IMR-90 (cell line): ENCODE results near the gene TRIM74. TPM values are rescaled to one million over a fixed set of nuclear protein-coding genes. Genes with fewer than 3 reads are reported as not detected.
"Not testable (repeated sequence)": the region's sequence is repeated elsewhere in the genome, so short reads cannot be mapped to it uniquely, and the experiment has no call there.

ENCODE experiments used
- ATAC-seq: fragments of 200-7000 bp; cut with Tn5 transposase; 2 replicates; pipeline ENCODE4 v1.9.1; 2020; ENCODE audit warnings: low read depth, mild to moderate bottlenecking, moderate library complexity
- BruUV-seq: library from RNA; stranded (reverse); fragments of 400-500 nt; replicated peaks from 2 replicates; lab custom pipeline; 2021; lab: Mats Ljungman, UMichigan
- CTCF ChIA-PET: fragments of 300-600 bp; formaldehyde crosslinking; extraction: SDS; loops from one replicate; lab custom pipeline; 2021; ENCODE audit warnings: antibody characterized with exemption; lab: Yijun Ruan, JAX
- POLR2A ChIA-PET: fragments of 300-600 bp; sonication (Branson Sonifier 250); formaldehyde crosslinking; loops from one replicate; lab custom pipeline; 2022; ENCODE audit warnings: antibody characterized with exemption; ENCODE audit not compliant: unreplicated experiment; lab: Charles Lee
- DNase-seq: peaks from one replicate; pipeline ENCODE4 v3.0.0; 2013
- H2AFZ ChIP-seq: replicated peaks from 2 replicates; pipeline ENCODE3; 2013; ENCODE audit warnings: low read length, mild to moderate bottlenecking; ENCODE audit not compliant: poor library complexity
- H2AK5ac ChIP-seq: 2 replicates; pipeline ENCODE4 v1.6.1; 2013; ENCODE audit warnings: low read depth, low read length, inconsistent platforms
- H2AK9ac ChIP-seq: replicated peaks from 2 replicates; pipeline ENCODE3; 2013; ENCODE audit warnings: mild to moderate bottlenecking, low read depth, low read length, moderate library complexity; ENCODE audit not compliant: poor library complexity
- H2BK120ac ChIP-seq: 2 replicates; pipeline ENCODE4 v1.6.1; 2013; ENCODE audit warnings: low read depth, low read length, inconsistent platforms
- H2BK15ac ChIP-seq: 3 replicates; pipeline ENCODE4 v1.6.1; 2013; ENCODE audit warnings: low read depth, low read length, inconsistent platforms
- H2BK20ac ChIP-seq: 2 replicates; pipeline ENCODE4 v1.6.1; 2013; ENCODE audit warnings: low read depth, mild to moderate bottlenecking, inconsistent platforms, low read length, moderate library complexity
- H2BK5ac ChIP-seq: 2 replicates; pipeline ENCODE4 v1.6.1; 2013; ENCODE audit warnings: mild to moderate bottlenecking, low read depth, low read length, inconsistent platforms; ENCODE audit not compliant: poor library complexity, severe bottlenecking
- H3K14ac ChIP-seq: replicated peaks from 2 replicates; pipeline ENCODE4 v1.6.1; 2013; ENCODE audit warnings: low read depth, low read length, inconsistent platforms
- H3K18ac ChIP-seq: 2 replicates; pipeline ENCODE4 v1.6.1; 2013; ENCODE audit warnings: low read depth, low read length, control low read depth
- H3K23ac ChIP-seq: 2 replicates; pipeline ENCODE4 v1.6.1; 2013; ENCODE audit warnings: low read depth, low read length, inconsistent platforms
- H3K27ac ChIP-seq: 2 replicates; pipeline ENCODE4 v1.5.1; 2013; ENCODE audit warnings: mild to moderate bottlenecking, control low read depth, low read length; ENCODE audit not compliant: insufficient read depth
- H3K27me3 ChIP-seq: 2 replicates; pipeline ENCODE4 v1.6.1; 2013; ENCODE audit warnings: low read length; ENCODE audit not compliant: control insufficient read depth, insufficient read depth
- H3K36me3 ChIP-seq: 2 replicates; pipeline ENCODE4 v1.6.1; 2013; ENCODE audit warnings: low read length, mixed read lengths; ENCODE audit not compliant: control insufficient read depth, insufficient read depth
- H3K4ac ChIP-seq: 2 replicates; pipeline ENCODE4 v1.6.1; 2013; ENCODE audit warnings: low read depth, low read length, inconsistent platforms
- H3K4me1 ChIP-seq: 2 replicates; pipeline ENCODE4 v1.6.1; 2013; ENCODE audit warnings: low read length, mixed read lengths; ENCODE audit not compliant: control insufficient read depth, insufficient read depth
- H3K4me2 ChIP-seq: 2 replicates; pipeline ENCODE4 v1.6.1; 2013; ENCODE audit warnings: low read depth, mild to moderate bottlenecking, control low read depth, low read length, moderate library complexity
- H3K4me3 ChIP-seq: 2 replicates; pipeline ENCODE4 v1.5.1; 2013; ENCODE audit warnings: low read depth, mild to moderate bottlenecking, control low read depth, low read length, moderate library complexity; ENCODE audit not compliant: insufficient read depth
- H3K56ac ChIP-seq: 2 replicates; pipeline ENCODE4 v1.6.1; 2013; ENCODE audit warnings: low read length, inconsistent platforms; ENCODE audit not compliant: insufficient read depth; ENCODE audit errors: extremely low read depth
- H3K79me1 ChIP-seq, 2 experiments: 2 replicates each; pipeline ENCODE4 v1.6.1; 2013; ENCODE audit warnings: low read length in 2 of 2, inconsistent platforms in 1 of 2, low read depth in 1 of 2
- H3K9ac ChIP-seq: 2 replicates; pipeline ENCODE4 v1.6.1; 2013; ENCODE audit warnings: low read depth, low read length, control low read depth
- H3K9me1 ChIP-seq: 2 replicates; pipeline ENCODE4 v1.6.1; 2013; ENCODE audit warnings: low read length, inconsistent platforms; ENCODE audit not compliant: insufficient read depth
- H3K9me3 ChIP-seq: 2 replicates; pipeline ENCODE4 v1.6.1; 2013; ENCODE audit warnings: low read length; ENCODE audit not compliant: control insufficient read depth, insufficient read depth
- H4K20me1 ChIP-seq: 2 replicates; pipeline ENCODE4 v1.6.1; 2013; ENCODE audit warnings: low read length, inconsistent platforms; ENCODE audit not compliant: insufficient read depth
- H4K5ac ChIP-seq: 2 replicates; pipeline ENCODE4 v1.6.1; 2013; ENCODE audit warnings: mild to moderate bottlenecking, low read depth, low read length, control low read depth
- H4K8ac ChIP-seq, 2 experiments: 2 replicates each; pipeline ENCODE4 v1.6.1; 2013; ENCODE audit warnings: low read depth in 2 of 2, low read length in 2 of 2, control low read depth in 1 of 2, inconsistent platforms in 1 of 2
- H4K91ac ChIP-seq: 2 replicates; pipeline ENCODE4 v1.6.1; 2013; ENCODE audit warnings: low read depth, low read length, inconsistent platforms; ENCODE audit not compliant: insufficient read depth
- WGBS, 2 experiments: methylation state at CpG; one replicate each; pipeline versions ENCODE4 v1.1.5 to v1.1.7; 2013; ENCODE audit warnings: missing lambda C conversion rate in 2 of 2; ENCODE audit not compliant: insufficient read length in 1 of 2; ENCODE audit errors: extremely low coverage in 2 of 2; 5-methylcytosine and 5-hydroxymethylcytosine counted together
- dilution Hi-C: fragments of 300-500 bp; cut with HindIII; formaldehyde crosslinking; loops from one replicate; pipeline ENCODE4 v1.14.3; 2018; ENCODE audit warnings: low sequenced_read_pairs; ENCODE audit not compliant: unreplicated experiment
- in situ Hi-C: fragments of 300-500 bp; cut with MboI; formaldehyde crosslinking; loops from 3 replicates; pipeline ENCODE4 v1.14.3; 2019; ENCODE audit warnings: low sequenced_read_pairs, inconsistent platforms, mixed read lengths
- intact Hi-C: fragments of 100-400 bp; cut with micrococcal nuclease; formaldehyde crosslinking; loops from 2 replicates; pipeline ENCODE4 v1.10.0; 2022
- polyA plus RNA-seq, 3 experiments: library from polyadenylated mRNA; depleted of rRNA; stranded (reverse); fragments of >200 nt; gene quantifications; 2 replicates each; pipeline ENCODE4 v1.2.3, GENCODE V29; 2012; ENCODE audit warnings: low replicate concordance in 1 of 3
- total RNA-seq: library from RNA; depleted of rRNA; stranded (reverse); fragments of >200 nt; gene quantifications from 2 replicates; pipeline ENCODE4 v1.2.3, GENCODE V29; 2012

Gene TRIM74
- total and polyA plus RNA-seq, 2 of the 4 experiments (the other 2 are of a cell fraction) = 0.17 TPM; not detected in 1

DNA sequence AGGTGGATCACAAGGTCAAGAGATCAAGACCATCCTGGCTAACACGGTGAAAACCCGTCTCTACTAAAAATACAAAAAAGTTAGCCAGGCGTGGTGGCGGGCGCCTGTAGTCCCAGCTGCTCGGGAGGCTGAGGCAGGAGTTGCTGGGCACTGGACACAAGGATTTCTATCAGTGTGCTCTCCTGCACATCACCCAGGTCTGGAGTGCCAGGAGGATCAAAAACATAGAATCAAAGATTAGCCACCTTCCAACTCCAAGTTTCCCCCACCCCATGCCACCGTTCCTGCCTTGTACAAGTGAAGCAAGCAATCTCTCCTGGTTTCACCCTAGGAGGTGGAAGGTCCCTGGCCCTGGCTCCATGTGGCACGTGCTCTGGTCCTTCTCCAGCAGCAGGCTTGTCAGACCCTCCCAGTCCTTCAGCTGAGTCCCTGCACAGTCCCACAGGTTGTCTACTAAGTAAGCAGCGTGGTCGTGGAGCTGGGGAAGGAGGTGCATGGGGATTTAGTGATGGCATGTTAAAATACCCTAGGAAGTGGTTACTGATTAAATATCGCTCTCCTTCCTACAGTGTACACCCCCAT is 28.7 kb upstream of the TRIM74 start:
- H3K79me1 ChIP-seq, H4K91ac ChIP-seq, H3K9me3 ChIP-seq, H3K4me1 ChIP-seq, H3K27me3 ChIP-seq, H2BK20ac ChIP-seq, H4K8ac ChIP-seq, H3K27ac ChIP-seq, H3K36me3 ChIP-seq, H3K14ac ChIP-seq, ATAC-seq, H2AK9ac ChIP-seq, H3K4me2 ChIP-seq, H3K56ac ChIP-seq, H4K5ac ChIP-seq, intact Hi-C loops, H2BK15ac ChIP-seq, H3K23ac ChIP-seq, H3K4me3 ChIP-seq, H2BK120ac ChIP-seq, in situ Hi-C loops, dilution Hi-C loops, H3K9me1 ChIP-seq, H3K4ac ChIP-seq, H4K20me1 ChIP-seq, POLR2A ChIA-PET, H2AK5ac ChIP-seq, H3K9ac ChIP-seq, DNase-seq, CTCF ChIA-PET, H3K18ac ChIP-seq, H2BK5ac ChIP-seq, H2AFZ ChIP-seq: not testable (repeated sequence)
- BruUV-seq = TSS peak; percentile 28
- no CpG with 5 or more reads among the region's 11 CpGs for WGBS, 2 experiments

DNA sequence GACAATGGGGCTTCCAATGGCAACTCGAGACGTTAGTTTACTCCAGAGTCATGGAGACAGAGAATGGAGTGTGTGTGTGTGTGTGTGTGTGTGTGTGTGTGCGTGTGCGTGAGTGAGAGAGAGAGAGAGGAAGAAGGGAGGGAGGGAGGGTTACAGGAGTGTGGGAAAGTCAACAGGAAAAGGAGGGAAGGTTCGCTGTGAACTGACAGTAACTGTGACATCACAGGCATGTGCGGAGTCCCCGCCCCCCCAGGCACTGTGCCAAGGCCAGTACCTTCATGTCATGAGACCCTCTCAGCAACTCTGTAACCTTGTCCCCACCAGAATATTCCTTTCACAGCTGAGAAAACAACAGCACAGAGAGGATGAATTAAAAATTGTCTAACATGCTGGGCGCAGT is 28.2 kb upstream of the TRIM74 start:
- H3K9me3 ChIP-seq, H3K36me3 ChIP-seq, H2BK15ac ChIP-seq, H3K79me1 ChIP-seq, H4K91ac ChIP-seq, H3K4me1 ChIP-seq, DNase-seq, H3K27me3 ChIP-seq, POLR2A ChIA-PET, ATAC-seq, H3K9ac ChIP-seq, in situ Hi-C loops, BruUV-seq, H3K4me2 ChIP-seq, H3K27ac ChIP-seq, H2AK9ac ChIP-seq, H4K8ac ChIP-seq, H2AK5ac ChIP-seq, dilution Hi-C loops, H2BK5ac ChIP-seq, H2BK120ac ChIP-seq, H2BK20ac ChIP-seq, intact Hi-C loops, CTCF ChIA-PET, H3K18ac ChIP-seq, H3K56ac ChIP-seq, H3K4me3 ChIP-seq, H3K23ac ChIP-seq, H4K5ac ChIP-seq, H2AFZ ChIP-seq, H3K9me1 ChIP-seq, H3K14ac ChIP-seq, H4K20me1 ChIP-seq, H3K4ac ChIP-seq: not testable (repeated sequence)
- WGBS, 2 experiments = no CpG with 5 or more reads among the region's 8 CpGs
